Skeletal muscle satellite cell (primary cell): ENCODE measurements around the gene ZNF253.
"Not testable (repeated sequence)": the region's sequence is repeated elsewhere in the genome, so short reads cannot be mapped to it uniquely, and the experiment has no call there.

ENCODE experiments used
- H3K27me3 ChIP-seq: 2 replicates; pipeline ENCODE4 v1.7.0; 2013; ENCODE audit warnings: low read length; ENCODE audit not compliant: control insufficient read depth, insufficient read depth
- H3K36me3 ChIP-seq: 2 replicates; pipeline ENCODE4 v1.7.0; 2013; ENCODE audit warnings: mild to moderate bottlenecking, control low read depth, low read length; ENCODE audit not compliant: insufficient read depth
- H3K4me1 ChIP-seq: 2 replicates; pipeline ENCODE4 v1.7.0; 2013; ENCODE audit warnings: low read length; ENCODE audit not compliant: control insufficient read depth, insufficient read depth
- H3K4me2 ChIP-seq: 2 replicates; pipeline ENCODE4 v1.7.0; 2013; ENCODE audit warnings: mild to moderate bottlenecking, low read length
- H3K4me3 ChIP-seq: 2 replicates; pipeline ENCODE4 v1.7.0; 2013; ENCODE audit warnings: low read length
- H3K9ac ChIP-seq: 2 replicates; pipeline ENCODE4 v1.7.0; 2013; ENCODE audit warnings: mild to moderate bottlenecking, low read depth, low read length, moderate library complexity
- H3K9me3 ChIP-seq: replicated peaks from 2 replicates; pipeline ENCODE4 v1.7.0; 2013; ENCODE audit warnings: mild to moderate bottlenecking, control low read depth, low read length

ZNF253 gene

GRCh38 chr19:19851740-19852139 lies 13.9 kb upstream of the ZNF253 start:
- not testable (repeated sequence) for H3K4me3 ChIP-seq, H3K4me2 ChIP-seq, H3K9ac ChIP-seq, H3K36me3 ChIP-seq, H3K4me1 ChIP-seq, H3K9me3 ChIP-seq, H3K27me3 ChIP-seq

GRCh38 chr19:19858751-19859150 lies 6.9 kb upstream of the ZNF253 start:
- Histone ChIP-seq H3K4me1 (no peaks in the 10 kb centered on the region), H3K27me3 (no peaks in the 10 kb centered on the region), H3K4me3 (no peak overlapping the region), H3K36me3 (no peaks in the 10 kb centered on the region), H3K9ac (no peak overlapping the region), H3K9me3 (peaks cover 6% of the 10 kb centered on the region), H3K4me2 (no peak overlapping the region)

GRCh38 chr19:19860756-19861390 lies 4.8 kb upstream of the ZNF253 start:
- H3K36me3 ChIP-seq: no peaks in the 10 kb centered on the region
- no peak overlapping the region for H3K9ac ChIP-seq
- no peaks in the 10 kb centered on the region for H3K4me1 ChIP-seq
- H3K9me3 ChIP-seq: peaks cover 6% of the 10 kb centered on the region
- no peaks in the 10 kb centered on the region for H3K27me3 ChIP-seq
- no peak overlapping the region for H3K4me3 ChIP-seq
- H3K4me2 ChIP-seq: no peak overlapping the region

- H3K9me3 ChIP-seq: peaks cover 6% of the 10 kb centered on the region
Observed at GRCh38 chr19:19866611-19867248, 1.0 kb downstream of the ZNF253 start.

GRCh38 chr19:19870086-19870485 lies 4.4 kb downstream of the ZNF253 start:
- H3K4me2 ChIP-seq, H3K4me1 ChIP-seq, H3K4me3 ChIP-seq, H3K9me3 ChIP-seq, H3K36me3 ChIP-seq, H3K9ac ChIP-seq, H3K27me3 ChIP-seq: not testable (repeated sequence)

More at GRCh38 chr19:19866611-19867248, 1.0 kb downstream of the ZNF253 start:
- H3K4me2 ChIP-seq: peak overlapping the region; percentile 87
- H3K27me3 ChIP-seq: no peaks in the 10 kb centered on the region
- H3K4me1 ChIP-seq: no peaks in the 10 kb centered on the region
- peak overlapping the region; percentile 87 for H3K4me3 ChIP-seq
- H3K9ac ChIP-seq: peak overlapping the region; percentile 89
- H3K36me3 ChIP-seq: peaks cover under 1% of the 10 kb centered on the region

GRCh38 chr19:19871932-19872331 lies 6.2 kb downstream of the ZNF253 start:
- Histone ChIP-seq H3K9me3 (no peaks in the 10 kb centered on the region), H3K36me3 (peaks cover 12% of the 10 kb centered on the region), H3K9ac (no peak overlapping the region), H3K4me1 (no peaks in the 10 kb centered on the region), H3K27me3 (no peaks in the 10 kb centered on the region), H3K4me2 (no peak overlapping the region), H3K4me3 (no peak overlapping the region)

GRCh38 chr19:19873381-19873780 lies 7.7 kb downstream of the ZNF253 start:
- H3K9me3 ChIP-seq: no peaks in the 10 kb centered on the region
- H3K4me2 ChIP-seq: no peak overlapping the region
- H3K36me3 ChIP-seq: peaks cover 12% of the 10 kb centered on the region
- H3K9ac ChIP-seq: no peak overlapping the region
- H3K4me3 ChIP-seq: no peak overlapping the region
- H3K4me1 ChIP-seq: no peaks in the 10 kb centered on the region
- no peaks in the 10 kb centered on the region for H3K27me3 ChIP-seq

GRCh38 chr19:19877724-19878123 lies 12.0 kb downstream of the ZNF253 start:
- H3K4me3 ChIP-seq: no peak overlapping the region
- no peaks in the 10 kb centered on the region for H3K4me1 ChIP-seq
- no peaks in the 10 kb centered on the region for H3K27me3 ChIP-seq
- peaks cover 3% of the 10 kb centered on the region for H3K9me3 ChIP-seq
- no peak overlapping the region for H3K9ac ChIP-seq
- H3K4me2 ChIP-seq: no peak overlapping the region
- H3K36me3 ChIP-seq: peaks cover 31% of the 10 kb centered on the region

- Histone ChIP-seq H3K4me2 (no peak overlapping the region), H3K4me1 (no peaks in the 10 kb centered on the region), H3K9me3 (peaks cover 16% of the 10 kb centered on the region), H3K9ac (no peak overlapping the region), H3K4me3 (no peak overlapping the region), H3K36me3 (peaks cover 40% of the 10 kb centered on the region), H3K27me3 (no peaks in the 10 kb centered on the region)
Observed at GRCh38 chr19:19884583-19884982, 18.9 kb downstream of the ZNF253 start.

- peaks cover 25% of the 10 kb centered on the region for H3K36me3 ChIP-seq
Observed at GRCh38 chr19:19892055-19892941, 26.6 kb downstream of the ZNF253 start.

GRCh38 chr19:19900139-19900728 lies 34.6 kb downstream of the ZNF253 start:
- peak overlapping the region; percentile 72 for H3K9ac ChIP-seq
- no peaks in the 10 kb centered on the region for H3K4me1 ChIP-seq
- no peaks in the 10 kb centered on the region for H3K36me3 ChIP-seq
- H3K9me3 ChIP-seq: peaks cover 23% of the 10 kb centered on the region
- H3K4me2 ChIP-seq: peak overlapping the region; percentile 90
- H3K27me3 ChIP-seq: no peaks in the 10 kb centered on the region
- peak overlapping the region; percentile 90 for H3K4me3 ChIP-seq

More at GRCh38 chr19:19892055-19892941, 26.6 kb downstream of the ZNF253 start:
- not testable (repeated sequence) for H3K4me1 ChIP-seq, H3K27me3 ChIP-seq, H3K9ac ChIP-seq, H3K4me2 ChIP-seq, H3K4me3 ChIP-seq
- peaks cover 31% of the 10 kb centered on the region for H3K9me3 ChIP-seq
